SK-N-SH treated with all-trans-retinoic acid at 6 μM for 48 hours (cell line): Measurements from ENCODE around the gene KIF4A.

Source experiments
- ATAC-seq: fragments of 200-7000 bp; cut with Tn5 transposase; 3 replicates; pipeline ENCODE4 v1.9.1; 2020; ENCODE audit warnings: mild to moderate bottlenecking, moderate library complexity
- ARNTL ChIP-seq: fragments of 450-650 bp; formaldehyde crosslinking; IDR thresholded peaks from 2 replicates; pipeline ENCODE4 v1.5.0; 2020; ENCODE audit warnings: low read depth, mild to moderate bottlenecking, moderate library complexity, borderline replicate concordance
- BACH2 ChIP-seq: fragments of 250-450 bp; sonication (Bioruptor Pico); IDR thresholded peaks from 2 replicates; pipeline ENCODE4 v1.9.0; 2021; ENCODE audit warnings: mild to moderate bottlenecking, borderline replicate concordance
- CSDC2 ChIP-seq: fragments of 250-450 bp; sonication (Bioruptor Pico); IDR thresholded peaks from 2 replicates; pipeline ENCODE4 v1.5.0; 2020; ENCODE audit warnings: mild to moderate bottlenecking, moderate library complexity
- CSRNP3 ChIP-seq: fragments of 250-450 bp; sonication (Bioruptor Pico); IDR thresholded peaks from 2 replicates; pipeline ENCODE4 v1.5.1; 2021; ENCODE audit warnings: mild to moderate bottlenecking, moderate library complexity
- ESRRG ChIP-seq: fragments of 250-450 bp; sonication (Bioruptor Pico); IDR thresholded peaks from 2 replicates; pipeline ENCODE4 v1.6.1; 2021; ENCODE audit warnings: mild to moderate bottlenecking
- GLIS3 ChIP-seq: fragments of 250-450 bp; sonication (Bioruptor Pico); IDR thresholded peaks from 2 replicates; pipeline ENCODE4 v1.5.0; 2020; ENCODE audit warnings: mild to moderate bottlenecking, moderate library complexity
- ISL1 ChIP-seq: fragments of 250-450 bp; sonication (Bioruptor Pico); IDR thresholded peaks from 2 replicates; pipeline ENCODE4 v2.1.2; 2022; ENCODE audit warnings: mild to moderate bottlenecking, moderate library complexity
- OSR1 ChIP-seq: fragments of 250-450 bp; sonication (Bioruptor Pico); IDR thresholded peaks from 2 replicates; pipeline ENCODE4 v1.8.0; 2022; ENCODE audit warnings: moderate library complexity, mild to moderate bottlenecking, inconsistent platforms
- PATZ1 ChIP-seq: fragments of 250-450 bp; sonication (Bioruptor Pico); IDR thresholded peaks from 2 replicates; pipeline ENCODE4 v1.8.0; 2020; ENCODE audit warnings: mild to moderate bottlenecking, moderate library complexity, borderline replicate concordance
- POU6F1 ChIP-seq: fragments of 250-450 bp; sonication (Bioruptor Pico); IDR thresholded peaks from 2 replicates; pipeline ENCODE4 v1.8.0; 2021; ENCODE audit warnings: low read depth, mild to moderate bottlenecking, moderate library complexity, borderline replicate concordance
- PPARA ChIP-seq: fragments of 250-450 bp; sonication (Bioruptor Pico); IDR thresholded peaks from 2 replicates; pipeline ENCODE4 v1.5.0; 2020; ENCODE audit warnings: mild to moderate bottlenecking, borderline replicate concordance
- RARB ChIP-seq: fragments of 250-450 bp; sonication (Bioruptor Pico); IDR thresholded peaks from 2 replicates; pipeline ENCODE4 v1.8.0; 2021; ENCODE audit warnings: mild to moderate bottlenecking, moderate library complexity
- SNAI2 ChIP-seq: fragments of 250-450 bp; sonication (Bioruptor Pico); IDR thresholded peaks from 2 replicates; pipeline ENCODE4 v1.5.0; 2020; ENCODE audit warnings: mild to moderate bottlenecking, moderate library complexity
- TCF4 ChIP-seq: fragments of 250-450 bp; sonication (Bioruptor Pico); IDR thresholded peaks from 2 replicates; pipeline ENCODE4 v1.8.0; 2021; ENCODE audit warnings: mild to moderate bottlenecking, moderate library complexity, borderline replicate concordance
- TOX ChIP-seq: fragments of 250-450 bp; sonication (Bioruptor Pico); IDR thresholded peaks from 2 replicates; pipeline ENCODE4 v1.8.0; 2021; ENCODE audit warnings: mild to moderate bottlenecking, moderate library complexity, borderline replicate concordance
- TSHZ2 ChIP-seq: fragments of 250-450 bp; sonication (Bioruptor Pico); IDR thresholded peaks from 2 replicates; pipeline ENCODE4 v1.5.0; 2020; ENCODE audit warnings: mild to moderate bottlenecking, moderate library complexity
- ZC3H10 ChIP-seq: fragments of 250-450 bp; sonication (Bioruptor Pico); IDR thresholded peaks from 2 replicates; pipeline ENCODE4 v1.5.1; 2021; ENCODE audit warnings: mild to moderate bottlenecking, moderate library complexity
- ZFP3 ChIP-seq: fragments of 250-450 bp; sonication (Bioruptor Pico); IDR thresholded peaks from 2 replicates; pipeline ENCODE4 v1.5.0; 2020; ENCODE audit warnings: mild to moderate bottlenecking, moderate library complexity
- ZFP30 ChIP-seq: fragments of 450-650 bp; formaldehyde crosslinking; IDR thresholded peaks from 2 replicates; pipeline ENCODE4 v1.5.0; 2022; ENCODE audit warnings: mild to moderate bottlenecking, moderate library complexity
- ZNF565 ChIP-seq: fragments of 450-650 bp; formaldehyde crosslinking; conservative IDR thresholded peaks from 2 replicates; pipeline ENCODE4 v1.5.0; 2020; ENCODE audit warnings: low read depth, mild to moderate bottlenecking, moderate library complexity
- ZNF70 ChIP-seq: fragments of 450-650 bp; formaldehyde crosslinking; IDR thresholded peaks from 2 replicates; pipeline ENCODE4 v1.5.0; 2020; ENCODE audit warnings: mild to moderate bottlenecking, moderate library complexity
- ZNF8 ChIP-seq: fragments of 450-650 bp; formaldehyde crosslinking; IDR thresholded peaks from 2 replicates; pipeline ENCODE4 v1.5.0; 2020; ENCODE audit warnings: mild to moderate bottlenecking, moderate library complexity
- TF ChIP-seq, protein P1 (sequence below): fragments of 250-450 bp; sonication (Bioruptor Pico); IDR thresholded peaks from 2 replicates; pipeline ENCODE4 v1.5.1; 2020; ENCODE audit warnings: low read depth, mild to moderate bottlenecking, moderate library complexity

Gene KIF4A

GRCh38 chrX:70281951-70282350 lies 8.0 kb upstream of the KIF4A start, which contains the start of gene RAB41 (continued):
- TF ChIP-seq POU6F1 (CRISPR knock-in tag) (no peak), BACH2 (CRISPR knock-in tag) (no peak)

DNA sequence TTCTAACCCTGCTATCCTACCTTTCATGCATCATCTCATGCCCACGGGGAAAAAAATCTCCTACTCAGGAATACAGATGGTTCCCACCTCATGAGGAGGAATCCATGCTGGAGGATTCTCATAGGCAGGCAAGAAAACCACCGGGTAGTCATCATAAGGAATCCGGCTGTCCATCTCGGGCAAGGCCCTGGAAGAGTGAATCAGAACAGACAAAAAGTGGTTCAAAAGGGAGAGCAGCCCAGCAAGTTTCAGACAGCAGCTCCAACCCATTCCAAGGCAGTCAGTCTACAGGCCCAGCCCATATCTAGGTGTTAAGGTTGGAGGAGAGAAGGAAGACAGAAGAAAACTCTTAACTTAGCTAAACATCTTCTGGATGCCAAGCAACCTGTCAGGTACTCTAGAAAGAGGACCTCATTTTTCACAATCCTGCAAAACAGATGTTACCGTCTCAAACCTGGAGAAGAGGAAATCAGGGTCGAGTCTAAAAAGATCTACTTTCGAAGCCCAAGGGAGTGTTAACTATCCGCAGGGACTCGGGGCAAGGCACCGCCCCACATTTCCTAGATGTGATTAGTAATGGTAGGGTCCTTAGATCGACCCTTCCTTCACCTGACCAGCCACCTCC lies 624 bp upstream of the KIF4A start:
- ATAC-seq: no peak; the same call in 1 of the 3 replicates
- TF ChIP-seq ESRRG (no peak), ZNF70 (CRISPR knock-in tag) (peak; percentile 94)

DNA sequence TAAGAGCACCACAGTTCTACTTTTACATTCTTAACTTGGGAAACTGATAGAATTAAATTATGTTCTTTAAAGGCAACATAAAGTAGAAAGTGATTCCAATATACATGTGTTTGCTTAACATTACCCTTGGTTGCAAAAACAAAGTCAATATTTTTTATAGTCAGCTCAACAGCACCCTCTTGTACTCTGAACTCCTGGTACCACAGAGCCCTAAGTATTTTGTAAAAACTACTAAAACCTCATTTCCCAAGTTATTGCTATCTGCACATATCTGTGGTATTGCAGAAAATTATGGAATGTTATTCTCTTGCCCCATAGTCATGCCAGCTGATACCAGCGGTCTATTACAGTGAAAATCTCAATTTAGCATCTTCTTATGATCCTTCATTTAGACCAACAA lies 2.9 kb downstream of the KIF4A start:
- ATAC-seq: peak; percentile 5; the same call in 1 of the 3 replicates
- TF ChIP-seq, protein P1, sequence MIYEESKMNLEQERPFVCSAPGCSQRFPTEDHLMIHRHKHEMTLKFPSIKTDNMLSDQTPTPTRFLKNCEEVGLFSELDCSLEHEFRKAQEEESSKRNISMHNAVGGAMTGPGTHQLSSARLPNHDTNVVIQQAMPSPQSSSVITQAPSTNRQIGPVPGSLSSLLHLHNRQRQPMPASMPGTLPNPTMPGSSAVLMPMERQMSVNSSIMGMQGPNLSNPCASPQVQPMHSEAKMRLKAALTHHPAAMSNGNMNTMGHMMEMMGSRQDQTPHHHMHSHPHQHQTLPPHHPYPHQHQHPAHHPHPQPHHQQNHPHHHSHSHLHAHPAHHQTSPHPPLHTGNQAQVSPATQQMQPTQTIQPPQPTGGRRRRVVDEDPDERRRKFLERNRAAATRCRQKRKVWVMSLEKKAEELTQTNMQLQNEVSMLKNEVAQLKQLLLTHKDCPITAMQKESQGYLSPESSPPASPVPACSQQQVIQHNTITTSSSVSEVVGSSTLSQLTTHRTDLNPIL (CRISPR knock-in tag): no peak
- no peak for TF ChIP-seq ESRRG
- TF ChIP-seq BACH2 (CRISPR knock-in tag): no peak
- no peak for TF ChIP-seq CSDC2 (CRISPR knock-in tag)
- no peak for TF ChIP-seq GLIS3 (CRISPR knock-in tag)
- TF ChIP-seq TOX (CRISPR knock-in tag): no peak
- TF ChIP-seq TCF4 (CRISPR knock-in tag): no peak
- no peak for TF ChIP-seq ISL1 (CRISPR knock-in tag)
- TF ChIP-seq ZFP3: no peak
- no peak for TF ChIP-seq ZNF565
- TF ChIP-seq ZC3H10 (CRISPR knock-in tag): no peak
- no peak for TF ChIP-seq ZNF70 (CRISPR knock-in tag)
- TF ChIP-seq SNAI2: no peak
- TF ChIP-seq ZFP30: no peak
- no peak for TF ChIP-seq RARB
- TF ChIP-seq CSRNP3 (CRISPR knock-in tag): no peak
- no peak for TF ChIP-seq PPARA (CRISPR knock-in tag)
- TF ChIP-seq OSR1 (CRISPR knock-in tag): no peak
- no peak for TF ChIP-seq TSHZ2 (CRISPR knock-in tag)
- TF ChIP-seq PATZ1: no peak

GRCh38 chrX:70293621-70294020 lies 3.7 kb downstream of the KIF4A start:
- TF ChIP-seq TOX (CRISPR knock-in tag): no peak
- no peak for TF ChIP-seq SNAI2
- no peak for TF ChIP-seq RARB
- TF ChIP-seq ZFP3: no peak
- TF ChIP-seq, protein P1 (CRISPR knock-in tag): no peak
- no peak for TF ChIP-seq TSHZ2 (CRISPR knock-in tag)
- no peak for TF ChIP-seq GLIS3 (CRISPR knock-in tag)
- TF ChIP-seq ZNF8: no peak
- no peak for TF ChIP-seq OSR1 (CRISPR knock-in tag)
- no peak for TF ChIP-seq CSDC2 (CRISPR knock-in tag)
- no peak for TF ChIP-seq ARNTL (CRISPR knock-in tag)
- TF ChIP-seq ZFP30: no peak
- no peak for TF ChIP-seq PPARA (CRISPR knock-in tag)
- TF ChIP-seq, all 23 proteins: peak for 0
- no peak for ATAC-seq
